Esophagus muscularis mucosa (tissue), 4 donors: ENCODE results near the gene PAFAH2.

Experiments used
- CTCF ChIP-seq, 3 experiments: fragments of 200-600 bp in 2 of 3; fragments of 450-650 bp in 1 of 3; sonication (generic) in 2 of 3; IDR thresholded peaks; one replicate each; pipeline ENCODE4 v1.5.1; 2017 to 2019; ENCODE audit warnings: antibody characterized with exemption in 3 of 3, mild to moderate bottlenecking in 2 of 3, moderate library complexity in 1 of 3
- EP300 ChIP-seq: sonication (generic); formaldehyde crosslinking; IDR thresholded peaks from one replicate; pipeline ENCODE4 v1.6.1; 2017; ENCODE audit warnings: antibody characterized with exemption
- POLR2A ChIP-seq: fragments of 450-650 bp; IDR thresholded peaks from one replicate; pipeline ENCODE4 v1.6.1; 2017; ENCODE audit warnings: antibody characterized with exemption, moderate library complexity, mild to moderate bottlenecking, low read depth
- POLR2AphosphoS5 ChIP-seq, 2 donors: sonication (generic); formaldehyde crosslinking; IDR thresholded peaks; one replicate each; pipeline ENCODE4 v1.6.1; 2017; ENCODE audit warnings: antibody characterized with exemption in 2 of 2

DNA sequence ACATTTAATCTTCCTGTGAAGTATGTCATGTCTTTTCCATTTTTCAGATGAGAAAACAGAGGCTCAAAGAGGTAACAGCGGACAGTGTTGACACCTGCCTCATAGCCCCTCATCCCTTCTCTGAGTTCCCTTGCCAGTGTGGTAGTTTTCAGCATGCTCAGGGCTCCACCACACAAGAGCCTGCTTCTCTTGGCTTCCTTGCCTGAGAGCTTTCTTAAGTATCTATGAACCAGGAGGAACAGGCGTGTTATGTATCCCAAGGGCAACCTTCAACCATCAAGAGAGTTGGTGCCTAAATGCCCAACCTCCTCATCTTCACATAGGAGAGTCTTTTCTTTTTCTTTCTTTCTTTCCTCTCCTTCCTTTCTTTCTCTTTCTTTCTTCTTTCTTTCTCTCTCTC lies 5.9 kb upstream of the PAFAH2 start:
- TF ChIP-seq CTCF (IDR thresholded peaks at IDR 0.05) (no peak), POLR2A (no peak), POLR2AphosphoS5 (IDR thresholded peaks at IDR 0.05) (no peak), EP300 (no peak)
